MM.1S (cell line): ENCODE results near the gene SYPL1.

Experiments
- EZH2 ChIP-seq: fragments of 300-600 bp; sonication (generic); optimal IDR thresholded peaks from 2 replicates; pipeline ENCODE3; 2017; ENCODE audit warnings: low read depth, mild to moderate bottlenecking, antibody characterized with exemption, low read length, mixed read lengths
- EZH2phosphoT487 ChIP-seq: fragments of 300-600 bp; sonication (generic); IDR thresholded peaks from 2 replicates; pipeline ENCODE4 v1.6.1; 2018; ENCODE audit warnings: antibody characterized with exemption, low read length
- TF ChIP-seq, protein P1 (sequence below): fragments of 300-600 bp; sonication (generic); IDR thresholded peaks from 2 replicates; pipeline ENCODE4 v1.5.1; 2016; ENCODE audit warnings: antibody characterized with exemption, low read length, mixed read lengths

DNA sequence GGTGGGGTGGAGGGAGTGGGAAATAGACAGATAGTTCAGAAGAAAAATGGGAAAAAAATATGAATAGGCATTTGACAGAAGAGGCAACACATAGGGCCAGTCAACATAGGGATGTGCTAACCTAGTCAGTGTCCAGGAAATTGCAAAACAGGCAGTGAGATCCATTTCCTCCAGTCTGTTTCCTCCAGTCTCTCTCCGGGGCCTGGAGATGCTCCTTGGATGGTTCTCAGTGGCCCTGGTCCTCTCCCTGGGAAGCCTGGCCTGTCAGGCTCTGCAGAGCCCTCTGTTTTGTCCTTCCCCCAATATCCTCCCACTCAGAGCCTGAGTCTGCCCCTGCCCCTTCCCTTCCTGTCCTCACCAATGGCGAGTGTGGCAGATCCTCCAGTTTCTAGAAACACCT lies 52.6 kb downstream of the SYPL1 start:
- TF ChIP-seq EZH2 (no peak), EZH2phosphoT487 (no peak)
- TF ChIP-seq, protein P1, sequence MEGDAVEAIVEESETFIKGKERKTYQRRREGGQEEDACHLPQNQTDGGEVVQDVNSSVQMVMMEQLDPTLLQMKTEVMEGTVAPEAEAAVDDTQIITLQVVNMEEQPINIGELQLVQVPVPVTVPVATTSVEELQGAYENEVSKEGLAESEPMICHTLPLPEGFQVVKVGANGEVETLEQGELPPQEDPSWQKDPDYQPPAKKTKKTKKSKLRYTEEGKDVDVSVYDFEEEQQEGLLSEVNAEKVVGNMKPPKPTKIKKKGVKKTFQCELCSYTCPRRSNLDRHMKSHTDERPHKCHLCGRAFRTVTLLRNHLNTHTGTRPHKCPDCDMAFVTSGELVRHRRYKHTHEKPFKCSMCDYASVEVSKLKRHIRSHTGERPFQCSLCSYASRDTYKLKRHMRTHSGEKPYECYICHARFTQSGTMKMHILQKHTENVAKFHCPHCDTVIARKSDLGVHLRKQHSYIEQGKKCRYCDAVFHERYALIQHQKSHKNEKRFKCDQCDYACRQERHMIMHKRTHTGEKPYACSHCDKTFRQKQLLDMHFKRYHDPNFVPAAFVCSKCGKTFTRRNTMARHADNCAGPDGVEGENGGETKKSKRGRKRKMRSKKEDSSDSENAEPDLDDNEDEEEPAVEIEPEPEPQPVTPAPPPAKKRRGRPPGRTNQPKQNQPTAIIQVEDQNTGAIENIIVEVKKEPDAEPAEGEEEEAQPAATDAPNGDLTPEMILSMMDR, result no peak
